HEK293 (cell line): Measurements from ENCODE around the gene GRK2.

Experiments used
- CTCF ChIA-PET: fragments of 350-600 bp; formaldehyde crosslinking; extraction: SDS; loops from one replicate; lab custom pipeline; 2021; ENCODE audit warnings: antibody characterized with exemption; lab: Yijun Ruan, JAX
- POLR2A ChIA-PET: fragments of 300-600 bp; formaldehyde crosslinking; extraction: SDS; loops from one replicate; lab custom pipeline; 2020; ENCODE audit warnings: antibody characterized with exemption, inconsistent platforms; lab: Yijun Ruan, JAX
- H3K27ac ChIP-seq: fragments of 200-500 bp; sonication (Bioruptor generic); 2 replicates; pipeline ENCODE4 v1.5.1; 2014; ENCODE audit warnings: low read depth, low read length, control low read depth, inconsistent platforms; ENCODE audit errors: extremely low read depth
- H3K36me3 ChIP-seq, 2 experiments: fragments of 200-500 bp in 1 of 2; sonication (Bioruptor generic) in 1 of 2; 1 replicate in 1 of 2; 2 replicates in 1 of 2; pipeline ENCODE4 v1.5.1; 2014 to 2017; ENCODE audit warnings: inconsistent platforms in 2 of 2, low read length in 2 of 2; ENCODE audit not compliant: control insufficient read depth in 2 of 2, insufficient read depth in 1 of 2
- H3K4me1 ChIP-seq: fragments of 200-500 bp; sonication (Bioruptor generic); 2 replicates; pipeline ENCODE4 v1.5.1; 2014; ENCODE audit warnings: mild to moderate bottlenecking, low read length, inconsistent platforms; ENCODE audit not compliant: control insufficient read depth, insufficient read depth
- H3K4me3 ChIP-seq: 2 replicates; pipeline ENCODE4 v1.5.1; 2011; ENCODE audit warnings: low read depth, mild to moderate bottlenecking, control low read depth, low read length, moderate library complexity
- H3K9me3 ChIP-seq: fragments of 200-500 bp; sonication (Bioruptor generic); 2 replicates; pipeline ENCODE4 v1.5.1; 2014; ENCODE audit warnings: low read depth, low read length, inconsistent platforms; ENCODE audit not compliant: control insufficient read depth, insufficient read depth
- GFI1B ChIP-seq: fragments of 450-650 bp; formaldehyde crosslinking; IDR thresholded peaks from 2 replicates; pipeline ENCODE4 v1.5.1; 2016; ENCODE audit warnings: missing biosample characterization, missing genetic modification characterization
- GLI2 ChIP-seq: fragments of 450-650 bp; formaldehyde crosslinking; IDR thresholded peaks from 2 replicates; pipeline ENCODE4; 2017; ENCODE audit warnings: missing biosample characterization, missing genetic modification characterization, low read depth, borderline replicate concordance
- GLI4 ChIP-seq: fragments of 450-650 bp; formaldehyde crosslinking; IDR thresholded peaks from 2 replicates; pipeline ENCODE4 v1.5.1; 2016; ENCODE audit warnings: missing biosample characterization, missing genetic modification characterization
- GLIS2 ChIP-seq: fragments of 450-650 bp; formaldehyde crosslinking; IDR thresholded peaks from 2 replicates; pipeline ENCODE4 v1.5.1; 2016; ENCODE audit warnings: missing biosample characterization, missing genetic modification characterization
- HOXA7 ChIP-seq: sonication (generic); formaldehyde crosslinking; IDR thresholded peaks from 2 replicates; pipeline ENCODE4 v1.8.1; 2022; ENCODE audit warnings: missing genetic modification reagents, borderline replicate concordance
- HOXD13 ChIP-seq: sonication (generic); formaldehyde crosslinking; IDR thresholded peaks from 2 replicates; pipeline ENCODE4 v1.8.0; 2022; ENCODE audit warnings: missing genetic modification reagents, borderline replicate concordance
- KLF9 ChIP-seq: fragments of 450-650 bp; formaldehyde crosslinking; IDR thresholded peaks from 2 replicates; pipeline ENCODE4 v1.5.1; 2016; ENCODE audit warnings: missing biosample characterization, missing genetic modification characterization, low read depth
- MZF1 ChIP-seq: fragments of 450-650 bp; formaldehyde crosslinking; IDR thresholded peaks from 2 replicates; pipeline ENCODE4 v1.5.1; 2017; ENCODE audit warnings: missing biosample characterization, missing genetic modification characterization, borderline replicate concordance
- WT1 ChIP-seq: fragments of 450-650 bp; formaldehyde crosslinking; IDR thresholded peaks from 2 replicates; pipeline ENCODE4 v1.5.1; 2016; ENCODE audit warnings: missing biosample characterization, missing genetic modification characterization
- YY2 ChIP-seq: fragments of 450-650 bp; formaldehyde crosslinking; IDR thresholded peaks from 2 replicates; pipeline ENCODE4 v1.5.1; 2016; ENCODE audit warnings: missing biosample characterization, missing genetic modification characterization
- ZBTB1 ChIP-seq: fragments of 450-650 bp; formaldehyde crosslinking; IDR thresholded peaks from 2 replicates; pipeline ENCODE4 v1.5.1; 2016; ENCODE audit warnings: missing biosample characterization, missing genetic modification characterization
- ZNF10 ChIP-seq: fragments of 450-650 bp; formaldehyde crosslinking; IDR thresholded peaks from 2 replicates; pipeline ENCODE4 v1.5.1; 2017; ENCODE audit warnings: missing biosample characterization, missing genetic modification characterization
- ZNF121 ChIP-seq: fragments of 450-650 bp; formaldehyde crosslinking; IDR thresholded peaks from 2 replicates; pipeline ENCODE4 v1.5.1; 2016; ENCODE audit warnings: missing biosample characterization, missing genetic modification characterization
- ZNF138 ChIP-seq: fragments of 450-650 bp; formaldehyde crosslinking; IDR thresholded peaks from 2 replicates; pipeline ENCODE4 v1.5.1; 2016; ENCODE audit warnings: missing biosample characterization, missing genetic modification characterization, borderline replicate concordance
- ZNF184 ChIP-seq: fragments of 450-650 bp; IDR thresholded peaks from 2 replicates; pipeline ENCODE4 v1.5.1; 2018; ENCODE audit warnings: missing biosample characterization, mild to moderate bottlenecking, missing genetic modification characterization
- ZNF223 ChIP-seq: fragments of 450-650 bp; formaldehyde crosslinking; IDR thresholded peaks from 2 replicates; pipeline ENCODE4 v1.5.1; 2016; ENCODE audit warnings: missing biosample characterization, missing genetic modification characterization
- ZNF302 ChIP-seq: fragments of 450-650 bp; formaldehyde crosslinking; IDR thresholded peaks from 2 replicates; pipeline ENCODE4 v1.5.1; 2016; ENCODE audit warnings: missing biosample characterization, missing genetic modification characterization, low read depth
- ZNF37A ChIP-seq: fragments of 450-650 bp; IDR thresholded peaks from 2 replicates; pipeline ENCODE4 v1.5.1; 2018; ENCODE audit warnings: missing biosample characterization, missing genetic modification characterization
- ZNF426 ChIP-seq: fragments of 450-650 bp; formaldehyde crosslinking; IDR thresholded peaks from 2 replicates; pipeline ENCODE4 v1.5.1; 2017; ENCODE audit warnings: missing biosample characterization, missing genetic modification characterization, mild to moderate bottlenecking, inconsistent platforms, moderate library complexity
- ZNF530 ChIP-seq: fragments of 450-650 bp; formaldehyde crosslinking; IDR thresholded peaks from 2 replicates; pipeline ENCODE4 v1.5.1; 2016; ENCODE audit warnings: low read depth, missing biosample characterization, missing genetic modification characterization
- ZNF555 ChIP-seq: fragments of 450-650 bp; formaldehyde crosslinking; conservative IDR thresholded peaks from 2 replicates; pipeline ENCODE4 v1.5.1; 2017; ENCODE audit warnings: missing biosample characterization, mild to moderate bottlenecking, missing genetic modification characterization, inconsistent platforms
- ZNF610 ChIP-seq: fragments of 450-650 bp; formaldehyde crosslinking; IDR thresholded peaks from 2 replicates; pipeline ENCODE4 v1.5.1; 2016; ENCODE audit warnings: missing biosample characterization, missing genetic modification characterization, borderline replicate concordance
- ZNF660 ChIP-seq: fragments of 450-650 bp; IDR thresholded peaks from 2 replicates; pipeline ENCODE4 v1.5.1; 2018; ENCODE audit warnings: missing biosample characterization, mild to moderate bottlenecking, missing genetic modification characterization
- ZNF701 ChIP-seq: fragments of 450-650 bp; formaldehyde crosslinking; IDR thresholded peaks from 2 replicates; pipeline ENCODE4 v1.5.1; 2016; ENCODE audit warnings: missing biosample characterization, missing genetic modification characterization
- ZNF768 ChIP-seq: fragments of 450-650 bp; formaldehyde crosslinking; IDR thresholded peaks from 2 replicates; pipeline ENCODE4 v1.5.1; 2018; ENCODE audit warnings: missing biosample characterization, mild to moderate bottlenecking, missing genetic modification characterization
- ZNF785 ChIP-seq: fragments of 450-650 bp; formaldehyde crosslinking; IDR thresholded peaks from 2 replicates; pipeline ENCODE4 v1.5.1; 2016; ENCODE audit warnings: missing biosample characterization, missing genetic modification characterization
- ZNF791 ChIP-seq: fragments of 450-650 bp; formaldehyde crosslinking; IDR thresholded peaks from 2 replicates; pipeline ENCODE4 v1.5.1; 2016; ENCODE audit warnings: missing biosample characterization, missing genetic modification characterization
- ZNF843 ChIP-seq: fragments of 450-650 bp; formaldehyde crosslinking; IDR thresholded peaks from 2 replicates; pipeline ENCODE4 v1.5.1; 2016; ENCODE audit warnings: missing biosample characterization, missing genetic modification characterization
- TF ChIP-seq, protein P1 (sequence below): fragments of 450-650 bp; formaldehyde crosslinking; IDR thresholded peaks from 2 replicates; pipeline ENCODE4 v1.5.1; 2016; ENCODE audit warnings: missing biosample characterization, missing genetic modification characterization
- TF ChIP-seq, protein P2 (sequence below): fragments of 450-650 bp; formaldehyde crosslinking; IDR thresholded peaks from 2 replicates; pipeline ENCODE4 v1.5.1; 2016; ENCODE audit warnings: missing biosample characterization, missing genetic modification characterization
- TF ChIP-seq, protein P3 (sequence below): fragments of 450-650 bp; formaldehyde crosslinking; IDR thresholded peaks from 2 replicates; pipeline ENCODE4 v1.5.1; 2016; ENCODE audit warnings: missing biosample characterization, missing genetic modification characterization
- TF ChIP-seq, protein P4 (sequence below): fragments of 450-650 bp; formaldehyde crosslinking; IDR thresholded peaks from 2 replicates; pipeline ENCODE4 v1.5.1; 2016; ENCODE audit warnings: missing biosample characterization, missing genetic modification characterization

GRK2 gene

DNA sequence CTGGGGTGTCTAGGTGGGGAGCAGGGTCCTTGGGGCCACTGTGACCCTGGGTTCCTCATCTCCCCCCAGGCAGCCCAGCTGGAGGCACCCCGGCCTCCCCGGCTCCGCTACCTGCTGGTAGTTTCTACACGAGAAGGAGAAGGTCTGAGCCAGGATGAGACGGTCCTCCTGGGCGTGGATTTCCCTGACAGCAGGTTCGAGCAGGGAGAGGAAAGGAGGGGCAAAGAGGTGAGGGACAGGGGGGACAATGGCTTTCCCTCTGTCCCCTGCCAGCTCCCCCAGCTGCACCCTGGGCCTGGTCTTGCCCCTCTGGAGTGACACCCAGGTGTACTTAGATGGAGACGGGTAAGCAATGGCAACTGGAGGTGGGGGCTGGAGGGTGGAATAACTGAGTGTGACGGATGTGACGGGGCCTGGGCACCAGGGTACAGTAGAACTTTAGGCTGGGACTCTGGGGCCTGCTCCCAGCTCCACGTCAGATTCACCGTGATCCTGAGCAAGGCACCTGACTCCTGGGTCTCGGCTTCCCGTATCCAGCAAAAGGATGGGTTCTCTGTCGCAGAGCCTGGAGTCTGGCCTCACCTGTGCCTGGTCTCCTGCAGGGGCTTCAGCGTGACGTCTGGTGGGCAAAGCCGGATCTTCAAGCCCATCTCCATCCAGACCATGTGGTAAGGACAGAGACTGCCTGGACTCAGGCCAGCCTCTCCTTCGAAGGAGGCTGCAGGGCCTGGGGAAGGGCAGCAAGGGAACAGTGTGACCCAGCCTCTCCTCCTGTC is 40.7 kb downstream of the GRK2 start:
- POLR2A ChIA-PET = no interaction called here
- no peak overlapping the region for H3K4me3 ChIP-seq
- CTCF ChIA-PET = interaction anchor here (0.8 to 1.1 kb wide), 2 partner anchors 15 to 44 kb away, joined by 3 read pairs; no protein-coding TSS in a partner anchor
- H3K4me1 ChIP-seq = no peaks in the 10 kb centered on the region
- H3K27ac ChIP-seq = no peak overlapping the region
- no peaks in the 10 kb centered on the region for H3K9me3 ChIP-seq
- no peak for TF ChIP-seq WT1 (tag by site-specific recombination)
- TF ChIP-seq GLI4 = no peak
- TF ChIP-seq HOXA7 = no peak
- no peak for TF ChIP-seq KLF9 (tag by site-specific recombination)
- no peak for TF ChIP-seq ZNF121
- no peak for TF ChIP-seq ZNF660 (tag by site-specific recombination)
- TF ChIP-seq ZNF10 (tag by site-specific recombination) = no peak
- TF ChIP-seq ZNF184 (tag by site-specific recombination) = no peak
- TF ChIP-seq HOXD13 (CRISPR knock-in tag) = no peak
- no peak for TF ChIP-seq ZNF701
- TF ChIP-seq ZNF791 (tag by site-specific recombination) = no peak
- TF ChIP-seq ZNF37A = no peak
- no peak for TF ChIP-seq GLI2 (tag by site-specific recombination)
- no peak for TF ChIP-seq ZNF785 (tag by site-specific recombination)
- TF ChIP-seq ZNF610 (tag by site-specific recombination) = no peak
- no peak for TF ChIP-seq MZF1 (tag by site-specific recombination)
- no peak for TF ChIP-seq ZNF843 (tag by site-specific recombination)
- TF ChIP-seq YY2 (tag by site-specific recombination) = no peak
- TF ChIP-seq, protein P1, sequence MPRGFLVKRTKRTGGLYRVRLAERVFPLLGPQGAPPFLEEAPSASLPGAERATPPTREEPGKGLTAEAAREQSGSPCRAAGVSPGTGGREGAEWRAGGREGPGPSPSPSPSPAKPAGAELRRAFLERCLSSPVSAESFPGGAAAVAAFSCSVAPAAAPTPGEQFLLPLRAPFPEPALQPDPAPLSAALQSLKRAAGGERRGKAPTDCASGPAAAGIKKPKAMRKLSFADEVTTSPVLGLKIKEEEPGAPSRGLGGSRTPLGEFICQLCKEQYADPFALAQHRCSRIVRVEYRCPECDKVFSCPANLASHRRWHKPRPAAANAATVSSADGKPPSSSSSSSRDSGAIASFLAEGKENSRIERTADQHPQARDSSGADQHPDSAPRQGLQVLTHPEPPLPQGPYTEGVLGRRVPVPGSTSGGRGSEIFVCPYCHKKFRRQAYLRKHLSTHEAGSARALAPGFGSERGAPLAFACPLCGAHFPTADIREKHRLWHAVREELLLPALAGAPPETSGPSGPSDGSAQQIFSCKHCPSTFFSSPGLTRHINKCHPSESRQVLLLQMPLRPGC (tag by site-specific recombination) = no peak
- TF ChIP-seq ZNF138 (tag by site-specific recombination) = no peak
- TF ChIP-seq, all 188 proteins: peak for 0
- H3K36me3 ChIP-seq = peaks cover 0 to 47% of the 10 kb centered on the region in 2 experiments; a peak in 1 of 3 replicates

GRCh38 chr11:67307545-67308001 is 41.3 kb downstream of the GRK2 start:
- no peaks in the 10 kb centered on the region for H3K9me3 ChIP-seq
- ChIA-PET CTCF (no interaction called here), POLR2A (no interaction called here)
- no peaks in the 10 kb centered on the region for H3K4me1 ChIP-seq
- no peak overlapping the region for H3K27ac ChIP-seq
- peaks cover 0 to 46% of the 10 kb centered on the region in 2 experiments; a peak in 1 of 3 replicates for H3K36me3 ChIP-seq
- H3K4me3 ChIP-seq = no peak overlapping the region
- TF ChIP-seq GLIS2 (tag by site-specific recombination) (no peak), ZNF223 (tag by site-specific recombination) (no peak), ZNF530 (tag by site-specific recombination) (no peak), ZNF768 (tag by site-specific recombination) (no peak), ZNF302 (no peak), ZNF555 (tag by site-specific recombination) (no peak), GFI1B (tag by site-specific recombination) (no peak), ZNF426 (tag by site-specific recombination) (no peak), ZBTB1 (no peak)
- TF ChIP-seq, protein P2, sequence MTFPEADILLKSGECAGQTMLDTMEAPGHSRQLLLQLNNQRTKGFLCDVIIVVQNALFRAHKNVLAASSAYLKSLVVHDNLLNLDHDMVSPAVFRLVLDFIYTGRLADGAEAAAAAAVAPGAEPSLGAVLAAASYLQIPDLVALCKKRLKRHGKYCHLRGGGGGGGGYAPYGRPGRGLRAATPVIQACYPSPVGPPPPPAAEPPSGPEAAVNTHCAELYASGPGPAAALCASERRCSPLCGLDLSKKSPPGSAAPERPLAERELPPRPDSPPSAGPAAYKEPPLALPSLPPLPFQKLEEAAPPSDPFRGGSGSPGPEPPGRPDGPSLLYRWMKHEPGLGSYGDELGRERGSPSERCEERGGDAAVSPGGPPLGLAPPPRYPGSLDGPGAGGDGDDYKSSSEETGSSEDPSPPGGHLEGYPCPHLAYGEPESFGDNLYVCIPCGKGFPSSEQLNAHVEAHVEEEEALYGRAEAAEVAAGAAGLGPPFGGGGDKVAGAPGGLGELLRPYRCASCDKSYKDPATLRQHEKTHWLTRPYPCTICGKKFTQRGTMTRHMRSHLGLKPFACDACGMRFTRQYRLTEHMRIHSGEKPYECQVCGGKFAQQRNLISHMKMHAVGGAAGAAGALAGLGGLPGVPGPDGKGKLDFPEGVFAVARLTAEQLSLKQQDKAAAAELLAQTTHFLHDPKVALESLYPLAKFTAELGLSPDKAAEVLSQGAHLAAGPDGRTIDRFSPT (tag by site-specific recombination) = no peak
- TF ChIP-seq, protein P3, sequence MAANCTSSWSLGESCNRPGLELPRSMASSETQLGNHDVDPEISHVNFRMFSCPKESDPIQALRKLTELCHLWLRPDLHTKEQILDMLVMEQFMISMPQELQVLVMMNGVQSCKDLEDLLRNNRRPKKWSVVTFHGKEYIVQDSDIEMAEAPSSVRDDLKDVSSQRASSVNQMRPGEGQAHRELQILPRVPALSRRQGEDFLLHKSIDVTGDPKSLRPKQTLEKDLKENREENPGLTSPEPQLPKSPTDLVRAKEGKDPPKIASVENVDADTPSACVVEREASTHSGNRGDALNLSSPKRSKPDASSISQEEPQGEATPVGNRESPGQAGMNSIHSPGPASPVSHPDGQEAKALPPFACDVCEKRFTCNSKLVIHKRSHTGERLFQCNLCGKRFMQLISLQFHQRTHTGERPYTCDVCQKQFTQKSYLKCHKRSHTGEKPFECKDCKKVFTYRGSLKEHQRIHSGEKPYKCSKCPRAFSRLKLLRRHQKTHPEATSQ = no peak
- TF ChIP-seq, protein P4, sequence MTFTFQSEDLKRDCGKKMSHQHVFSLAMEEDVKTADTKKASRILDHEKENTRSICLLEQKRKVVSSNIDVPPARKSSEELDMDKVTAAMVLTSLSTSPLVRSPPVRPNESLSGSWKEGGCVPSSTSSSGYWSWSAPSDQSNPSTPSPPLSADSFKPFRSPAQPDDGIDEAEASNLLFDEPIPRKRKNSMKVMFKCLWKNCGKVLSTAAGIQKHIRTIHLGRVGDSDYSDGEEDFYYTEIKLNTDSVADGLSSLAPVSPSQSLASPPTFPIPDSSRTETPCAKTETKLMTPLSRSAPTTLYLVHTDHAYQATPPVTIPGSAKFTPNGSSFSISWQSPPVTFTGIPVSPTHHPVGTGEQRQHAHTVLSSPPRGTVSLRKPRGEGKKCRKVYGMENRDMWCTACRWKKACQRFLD (tag by site-specific recombination) = no peak
